ENCODE measurements around the gene TMEM164. TPM values are rescaled to one million over a fixed set of nuclear protein-coding genes. Genes with fewer than 3 reads are reported as not detected.

Gene TMEM164
- total RNA-seq, 1 donor = 7.3 TPM

- no peak for TF ChIP-seq CTCF (IDR thresholded peaks at IDR 0.05; ENCODE audit: insufficient read depth, low read length)
- DNase-seq (ENCODE audit: low read depth) = no peak
- no peak overlapping the region for H3K4me3 ChIP-seq (ENCODE audit: low read depth, low read length)
Observed at GRCh38 chrX:110224926-110225617, 222.2 kb downstream of the TMEM164 start.

- peak; percentile 17 for DNase-seq (ENCODE audit: low read depth)
- no peak for TF ChIP-seq CTCF (IDR thresholded peaks at IDR 0.05; ENCODE audit: insufficient read depth, low read length)
- H3K4me3 ChIP-seq (ENCODE audit: low read depth, low read length) = no peak overlapping the region
Observed at GRCh38 chrX:110226931-110227330, 224.0 kb downstream of the TMEM164 start.

Small RNAs within 50 kb of the gene (small RNA-seq; reads per million reads assigned to genes)
- gene MIR3978 = not detected
- gene MIR652 = 254 reads per million, percentile 98 among the genes with 10 or more reads in this experiment
- 9.7 reads per million, percentile 93 among the genes with 10 or more reads in this experiment for gene SNORD96B

Measured in fibroblast of the aortic adventitia (primary cell).